Hepatic stellate cell (primary cell): Measurements from ENCODE around the gene DUSP22.

Source experiments
- DNase-seq: peaks from one replicate; pipeline ENCODE4 v3.0.0; 2011; ENCODE audit warnings: low spot score

The DUSP22 gene

DNA sequence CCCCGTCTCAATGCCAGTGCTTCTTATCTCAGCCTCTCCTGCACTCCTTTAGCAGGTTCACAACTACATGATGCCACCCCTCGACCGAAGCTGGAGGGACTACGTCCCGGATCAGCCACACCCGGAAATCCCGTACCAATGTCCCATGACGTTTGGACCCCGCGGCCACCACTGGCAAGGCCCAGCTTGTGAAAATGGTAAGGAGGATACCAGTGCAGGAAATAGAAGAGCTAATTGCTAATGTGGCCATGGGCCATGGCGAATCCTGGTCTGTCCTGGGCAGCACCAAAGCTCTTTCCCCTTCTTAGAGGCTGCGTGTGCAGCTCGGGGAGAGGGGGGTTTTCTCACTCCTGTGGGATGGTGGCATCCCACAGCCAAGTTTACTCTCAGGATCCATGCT is 104.8 kb downstream of the DUSP22 start:
- DNase-seq: no peak

DNA sequence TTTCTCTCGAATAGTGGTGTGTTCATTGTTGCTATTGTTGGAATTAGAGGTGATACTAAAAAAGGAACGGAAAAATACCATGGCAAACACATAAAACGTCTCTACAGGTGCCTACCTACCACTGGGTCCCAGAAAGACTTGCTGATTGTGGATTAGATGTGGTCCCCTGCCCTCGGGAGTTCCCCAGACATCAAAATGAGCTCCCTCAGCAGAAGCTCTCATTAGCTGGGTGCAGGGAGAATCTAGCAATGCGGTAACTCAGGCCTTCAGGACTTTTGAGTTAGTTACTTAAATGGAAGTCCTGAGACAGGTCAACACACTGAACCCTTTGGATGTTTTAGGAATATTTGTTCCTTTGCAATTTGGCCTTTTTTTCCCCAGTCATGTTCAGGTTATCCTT is 105.3 kb downstream of the DUSP22 start:
- no peak for DNase-seq

DNA sequence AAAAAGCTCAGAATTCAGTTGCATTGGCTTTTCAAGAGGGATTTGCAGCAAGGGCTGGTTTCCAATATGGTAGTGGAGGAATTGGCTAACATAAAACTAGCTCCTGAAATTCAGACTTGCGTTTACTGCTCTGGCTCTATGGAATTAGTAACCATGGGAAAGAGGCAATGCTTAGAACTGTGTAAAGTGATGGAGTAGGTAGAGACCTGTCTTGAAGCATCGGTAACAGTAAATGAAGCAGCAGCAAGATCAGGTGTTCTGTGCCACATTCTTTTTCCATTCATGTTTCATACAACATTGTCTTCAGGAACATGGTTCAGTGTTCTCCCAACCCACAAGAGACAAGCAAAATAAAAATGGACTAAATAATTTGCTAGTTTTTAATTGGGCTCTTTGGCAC is 105.8 kb downstream of the DUSP22 start:
- no peak for DNase-seq

DNA sequence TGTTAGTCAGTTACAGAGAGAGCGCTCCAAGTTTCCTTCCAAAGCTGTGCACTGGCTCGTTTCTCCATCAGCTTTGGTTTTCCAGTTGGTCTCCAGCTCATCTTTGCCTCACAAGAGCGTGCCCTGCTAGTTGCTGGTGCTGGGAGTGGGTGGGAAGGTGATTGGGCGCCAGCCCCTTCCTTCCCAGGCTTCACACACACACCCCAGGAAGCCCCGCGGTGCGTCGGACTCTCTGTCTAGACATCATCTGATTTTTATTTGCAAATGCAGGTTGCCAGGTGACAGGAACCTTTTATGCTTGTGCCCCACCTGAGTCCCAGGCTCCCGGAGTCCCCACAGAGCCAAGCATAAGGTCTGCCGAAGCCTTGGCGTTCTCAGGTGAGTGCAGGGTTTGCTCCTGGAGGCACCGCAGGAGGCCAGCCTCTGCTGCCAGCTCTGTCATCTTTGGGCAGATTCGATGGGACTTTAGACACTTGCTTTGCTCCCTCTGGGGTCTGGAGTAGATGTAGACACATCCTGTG is 106.3 kb downstream of the DUSP22 start:
- no peak for DNase-seq

DNA sequence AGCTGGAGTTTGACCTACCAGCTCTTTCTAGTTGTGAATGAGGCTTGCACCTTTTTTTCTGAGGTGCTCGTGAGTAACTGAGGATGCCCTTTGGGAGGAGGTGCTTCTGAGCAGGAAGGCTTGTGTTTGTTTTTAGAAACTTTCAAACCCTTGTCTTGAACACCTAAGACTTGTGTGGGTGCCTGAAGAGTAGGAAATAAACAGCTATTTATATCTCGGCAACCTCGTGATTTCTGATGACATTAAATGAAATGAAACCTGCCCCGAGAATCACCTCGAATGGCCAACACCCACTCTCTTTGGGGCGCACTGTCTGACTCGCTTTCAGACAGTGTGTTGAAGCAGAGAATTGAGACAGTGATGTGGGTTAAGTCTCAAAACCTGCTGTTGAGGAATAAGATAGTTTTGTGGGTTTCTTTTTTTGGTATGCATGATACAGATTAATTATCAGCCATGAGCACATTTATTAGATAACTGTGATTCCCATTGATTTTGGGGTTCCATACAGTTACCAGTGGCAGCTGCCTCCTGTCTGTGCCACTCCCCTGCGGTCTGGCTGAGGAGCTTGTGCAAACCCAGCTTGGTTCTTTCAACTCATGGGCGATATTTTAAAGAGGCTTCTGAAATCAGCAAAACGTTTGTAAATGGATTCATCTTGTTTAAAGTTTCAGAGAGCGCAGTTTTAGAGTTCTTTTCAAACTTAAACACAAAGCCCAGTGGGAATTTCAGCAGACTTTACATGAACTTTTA is 107.7 kb downstream of the DUSP22 start:
- DNase-seq: no peak

DNA sequence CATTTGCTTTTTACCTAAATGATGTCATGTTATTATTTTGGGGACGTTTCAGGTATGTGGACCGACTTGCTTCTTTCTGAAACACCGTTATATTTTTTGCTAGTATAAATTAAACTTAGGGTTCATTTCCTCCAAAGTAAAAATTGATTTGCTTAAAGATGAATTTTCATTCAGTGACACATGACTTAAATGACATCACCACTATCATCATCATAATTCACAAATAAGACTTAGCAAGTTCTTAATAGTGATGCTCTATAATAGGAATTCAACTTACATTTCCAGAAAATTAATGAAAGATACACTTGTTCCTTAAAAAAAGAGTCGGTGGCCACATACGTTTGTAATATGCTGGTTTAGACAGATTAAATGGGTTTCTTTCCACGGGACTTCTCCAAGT is 108.5 kb downstream of the DUSP22 start:
- DNase-seq: no peak
